Measurements from ENCODE around the gene SLC1A7. TPM values are rescaled to one million over a fixed set of nuclear protein-coding genes. Genes with fewer than 3 reads are reported as not detected.

The SLC1A7 gene
- polyA plus RNA-seq, 2 of the 4 experiments (the other 2 are of a cell fraction), result 0.04 to 0.12 TPM

- TF ChIP-seq CHD4 (IDR thresholded peaks at IDR 0.05; ENCODE audit: borderline replicate concordance), result no peak
- TF ChIP-seq KDM5A (IDR thresholded peaks at IDR 0.05), result no peak
- no peak for TF ChIP-seq EP300 (IDR thresholded peaks at IDR 0.05)
Observed at GRCh38 chr1:53130878-53131589, 11.4 kb downstream of the SLC1A7 start (continued).

GRCh38 chr1:53130598-53130877 lies 11.9 kb downstream of the SLC1A7 start:
- no peak overlapping the region for H3K4me2 ChIP-seq
- DNase-seq (ENCODE audit: low read depth in 1 of 2, low spot score in 1 of 2) (no peak), ATAC-seq (no peak), FAIRE-seq (no peak)
- H3K4me3 ChIP-seq, result no peak overlapping the region
- ChIA-PET CTCF (interaction anchor here (2.7 kb wide), 1 partner anchor 9 kb away, joined by 13 read pairs; no protein-coding TSS in a partner anchor), POLR2A (no interaction called here)
- H3K9me3 ChIP-seq, result no peaks in the 10 kb centered on the region
- H3K27ac ChIP-seq, result peak overlapping the region in 1 of 2 experiments; percentile 39; a peak in 1 of 6 replicates
- no peak for TF ChIP-seq POLR2A (IDR thresholded peaks at IDR 0.05; ENCODE audit: low read length)
- TF ChIP-seq HOXB13 (CRISPR knock-in tag; IDR thresholded peaks at IDR 0.05; ENCODE audit: low read depth), result no peak
- no peak for TF ChIP-seq HOXA7 (CRISPR knock-in tag; IDR thresholded peaks at IDR 0.05)
- WGBS (ENCODE audit: missing lambda C conversion rate), result 100% methylated on average over 1 of the region's 1 CpG
- H3K4me1 ChIP-seq, result peaks cover 5% of the 10 kb centered on the region; the same call in 2 of the 3 replicates

- H3K27ac ChIP-seq, result peak overlapping the region in 1 of 2 experiments; percentile 39; a peak in 1 of 6 replicates
- H3K9me3 ChIP-seq, result no peaks in the 10 kb centered on the region
- H3K4me2 ChIP-seq, result no peak overlapping the region
- ATAC-seq (no peak), DNase-seq (ENCODE audit: low read depth in 1 of 2, low spot score in 1 of 2) (no peak), FAIRE-seq (no peak)
- ChIA-PET POLR2A (no interaction called here), CTCF (interaction anchor here (2.7 kb wide), 1 partner anchor 8 kb away, joined by 13 read pairs; no protein-coding TSS in a partner anchor)
- TF ChIP-seq HMGXB4 (CRISPR knock-in tag; IDR thresholded peaks at IDR 0.05; ENCODE audit: borderline replicate concordance), result no peak
- no peak for TF ChIP-seq HEYL (CRISPR knock-in tag; IDR thresholded peaks at IDR 0.05)
- TF ChIP-seq CEBPB (IDR thresholded peaks at IDR 0.05), result no peak
- no peak for TF ChIP-seq ZFP36 (IDR thresholded peaks at IDR 0.05; ENCODE audit: borderline replicate concordance, partially characterized antibody)
- no peak for TF ChIP-seq HOXA7 (CRISPR knock-in tag; IDR thresholded peaks at IDR 0.05)
- TF ChIP-seq ESRRA (IDR thresholded peaks at IDR 0.05; ENCODE audit: borderline replicate concordance, low read length), result no peak
- TF ChIP-seq BCL3 (IDR thresholded peaks at IDR 0.05), result no peak
- TF ChIP-seq HOXB13 (CRISPR knock-in tag; IDR thresholded peaks at IDR 0.05; ENCODE audit: low read depth), result no peak
- no peak for TF ChIP-seq GATA3 (IDR thresholded peaks at IDR 0.05; ENCODE audit: borderline replicate concordance)
- no peak for TF ChIP-seq CHD2 (IDR thresholded peaks at IDR 0.05; ENCODE audit: low read length, partially characterized antibody)
- H3K4me1 ChIP-seq, result peaks cover under 1% of the 10 kb centered on the region; the same call in 1 of the 3 replicates
- H3K4me3 ChIP-seq, result no peak overlapping the region
- WGBS (ENCODE audit: missing lambda C conversion rate), result 67% methylated on average over 9 of the region's 12 CpGs
Observed at GRCh38 chr1:53129891-53130597, 12.4 kb downstream of the SLC1A7 start.

- 91% methylated on average over 4 of the region's 4 CpGs for WGBS (ENCODE audit: missing lambda C conversion rate)
Observed at GRCh38 chr1:53128401-53128800, 14.0 kb downstream of the SLC1A7 start.

More at GRCh38 chr1:53128401-53128800, 14.0 kb downstream of the SLC1A7 start:
- ATAC-seq (no peak), DNase-seq (ENCODE audit: low read depth in 1 of 2, low spot score in 1 of 2) (no peak), FAIRE-seq (no peak)
- TF ChIP-seq NPAS2 (CRISPR knock-in tag; IDR thresholded peaks at IDR 0.05; ENCODE audit: borderline replicate concordance), result no peak
- no peak for TF ChIP-seq RFX5 (IDR thresholded peaks at IDR 0.05)
- no peak for TF ChIP-seq NFE2L2 (conservative IDR thresholded peaks at IDR 0.05; ENCODE audit: low read length)
- no peak overlapping the region for H3K4me2 ChIP-seq
- CTCF ChIA-PET, result interaction anchor here (1.3 kb wide), 1 partner anchor 30 kb away, joined by 3 read pairs; no protein-coding TSS in a partner anchor
- H3K4me1 ChIP-seq, result no peaks in the 10 kb centered on the region
- no peak overlapping the region for H3K4me3 ChIP-seq
- no peaks in the 10 kb centered on the region for H3K9me3 ChIP-seq
- H3K27ac ChIP-seq, result no peak overlapping the region
- POLR2A ChIA-PET, result no interaction called here

All from A549 (cell line).